CD4-positive, alpha-beta T cell treated with Interleukin-21 for 1 hour (primary cell): ENCODE data around the gene FAM170B.

Source experiments
- DNase-seq: peaks from one replicate; pipeline ENCODE4 v3.0.0-alpha.2; 2020

FAM170B gene

DNA sequence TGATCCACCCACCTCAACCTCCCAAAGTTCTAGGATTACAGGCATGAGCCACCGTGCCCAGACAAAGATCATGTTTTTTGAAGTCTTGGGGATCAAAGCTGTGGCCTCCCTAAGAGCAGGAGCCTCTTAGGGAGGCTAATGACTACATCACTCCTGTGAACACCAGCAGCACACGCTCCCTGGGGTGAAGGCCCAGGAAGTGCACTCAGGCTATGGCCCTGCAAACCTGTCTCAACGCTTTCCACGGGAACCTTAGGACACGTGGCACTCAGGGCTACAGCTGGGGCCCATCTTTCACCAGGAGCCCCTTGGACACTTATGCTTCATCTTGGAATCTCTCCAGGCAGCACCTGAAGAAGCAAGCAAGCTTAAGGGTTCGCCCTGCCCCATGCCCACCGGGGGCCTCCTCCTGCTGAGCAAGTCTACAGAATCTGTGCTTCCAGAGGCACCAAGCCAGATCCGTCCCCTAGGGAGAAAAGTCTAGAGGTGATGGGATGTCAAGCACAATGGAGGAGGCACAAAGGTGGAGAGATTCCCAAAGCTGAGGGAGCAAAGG is 36.9 kb downstream of the FAM170B start:
- no peak for DNase-seq

DNA sequence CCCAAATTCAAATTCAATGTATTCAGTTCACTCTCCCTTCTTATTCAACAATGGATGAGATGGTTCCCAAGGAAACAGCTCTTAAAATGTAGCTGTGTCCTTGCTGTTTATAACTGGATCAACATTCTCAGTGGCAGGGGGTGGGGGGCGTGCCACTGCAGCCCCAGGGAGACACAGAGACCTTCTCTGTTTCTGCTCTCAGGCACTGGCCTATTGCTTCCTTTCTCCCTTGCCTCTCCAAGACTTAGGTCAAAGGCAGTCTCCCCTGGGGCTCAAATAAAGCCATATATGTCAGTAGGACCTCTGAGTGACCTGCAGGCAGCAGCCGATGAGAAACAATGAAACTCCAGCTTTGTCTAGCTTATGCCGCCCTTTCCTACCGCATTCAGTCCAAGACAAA is 39.2 kb downstream of the FAM170B start:
- no peak for DNase-seq

DNA sequence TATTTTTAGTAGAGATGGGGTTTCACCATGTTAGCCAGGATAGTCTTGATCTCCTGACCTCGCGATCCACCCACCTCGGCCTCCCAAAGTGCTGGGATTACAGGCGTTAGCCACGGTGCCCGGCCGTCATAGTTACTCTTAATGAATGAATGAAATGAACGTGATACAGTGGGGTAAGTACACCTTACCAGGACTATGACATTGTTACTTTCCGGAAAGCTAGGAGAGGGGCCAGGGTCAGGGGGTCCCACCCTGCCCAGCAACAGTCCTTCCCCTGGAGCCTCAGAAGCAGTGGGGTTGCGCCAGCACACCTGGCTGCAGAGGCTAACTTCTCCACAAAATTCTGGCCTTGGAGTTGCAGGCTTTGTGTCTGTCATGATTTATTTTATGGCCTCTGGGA is 39.9 kb downstream of the FAM170B start:
- DNase-seq: no peak

- DNase-seq: no peak
These were observed 41.3 kb downstream of the FAM170B start for GRCh38 chr10:49092477-49092876.

DNA sequence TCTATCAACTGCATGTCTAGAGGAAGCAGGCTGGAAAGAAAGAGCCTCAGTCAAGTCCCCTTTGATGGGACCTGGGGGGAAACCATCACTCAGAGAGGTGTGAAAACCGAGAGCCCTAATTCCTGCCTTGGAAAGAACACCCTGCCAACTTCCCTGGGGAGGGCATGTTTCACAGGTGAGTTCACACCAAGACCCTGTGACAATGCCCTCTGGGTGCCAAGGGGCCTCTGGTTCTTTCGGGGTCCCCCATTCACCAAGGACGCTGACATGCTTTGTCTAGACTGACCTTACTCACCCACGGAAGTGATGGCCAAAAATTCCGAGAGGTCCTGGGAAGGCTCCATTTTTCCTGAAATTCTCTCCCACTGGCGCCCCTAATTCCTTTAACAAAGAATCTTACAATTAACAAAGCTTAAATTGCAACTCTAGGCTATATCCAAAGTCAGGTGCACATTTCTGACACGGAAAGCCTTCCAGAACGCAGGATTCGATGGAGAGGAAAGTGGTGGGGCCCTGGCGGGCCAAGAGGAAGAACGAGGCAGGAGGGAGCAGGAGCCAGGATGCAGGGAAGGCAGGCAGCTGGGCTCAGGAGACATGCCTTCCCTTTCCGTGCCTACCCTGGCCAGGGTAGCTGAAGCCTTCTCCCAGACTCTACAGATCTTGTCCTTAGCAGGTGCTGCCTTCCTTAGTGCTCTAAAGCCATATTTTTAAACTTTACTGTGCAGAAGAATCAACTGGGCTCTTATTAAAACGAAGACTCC is 42.2 kb downstream of the FAM170B start:
- no peak for DNase-seq

DNA sequence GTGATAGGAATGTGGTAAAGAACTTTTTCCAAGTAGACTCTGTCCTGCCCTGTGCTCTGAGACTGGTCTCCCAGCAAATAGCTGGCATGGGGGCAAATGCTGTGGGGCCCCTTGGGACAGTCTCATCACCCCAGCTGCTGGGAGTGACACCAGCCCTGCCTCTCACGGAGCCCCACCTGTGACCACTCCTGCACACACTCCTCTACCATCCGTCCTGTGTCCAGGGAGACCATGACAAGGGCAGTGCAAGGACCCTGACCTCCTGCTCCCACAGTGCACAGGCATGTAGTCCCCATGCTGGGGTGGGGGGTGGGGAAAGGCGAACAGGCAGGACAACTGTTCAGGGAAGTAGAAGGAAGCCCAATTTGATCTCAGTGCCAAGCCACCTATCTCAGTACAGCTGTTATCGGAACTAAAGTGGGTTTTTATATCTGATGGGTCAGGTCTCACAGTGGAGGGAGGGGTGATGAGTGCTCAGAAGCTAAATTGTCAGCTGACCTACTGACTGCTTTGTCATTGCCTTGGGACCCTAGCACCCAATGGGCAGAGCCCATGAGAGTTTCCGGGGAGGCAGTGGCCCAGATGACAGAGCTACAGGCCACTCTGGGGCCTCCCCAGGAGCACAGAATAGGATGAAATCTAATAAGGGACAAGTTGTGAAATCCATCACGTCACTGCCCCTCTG is 43.0 kb downstream of the FAM170B start:
- no peak for DNase-seq

DNA sequence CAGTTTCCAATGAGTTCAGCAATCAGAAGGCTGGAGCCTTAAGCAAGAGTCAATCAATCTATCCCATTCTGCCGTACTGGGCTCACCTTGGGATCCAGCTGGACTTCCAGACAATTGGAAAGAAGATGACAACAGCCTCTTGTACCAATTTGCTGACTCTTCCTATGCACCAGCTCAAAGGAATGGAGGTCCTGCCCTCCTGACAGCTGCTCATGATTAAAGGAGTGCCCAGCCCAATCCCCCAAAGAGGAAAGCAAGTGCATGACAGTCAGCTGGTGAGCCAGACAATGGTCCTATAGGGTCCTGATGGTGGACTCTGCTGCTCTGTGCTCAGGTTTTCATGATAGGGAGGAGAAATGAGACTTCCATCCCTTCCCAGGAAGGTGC is 43.6 kb downstream of the FAM170B start:
- no peak for DNase-seq

DNA sequence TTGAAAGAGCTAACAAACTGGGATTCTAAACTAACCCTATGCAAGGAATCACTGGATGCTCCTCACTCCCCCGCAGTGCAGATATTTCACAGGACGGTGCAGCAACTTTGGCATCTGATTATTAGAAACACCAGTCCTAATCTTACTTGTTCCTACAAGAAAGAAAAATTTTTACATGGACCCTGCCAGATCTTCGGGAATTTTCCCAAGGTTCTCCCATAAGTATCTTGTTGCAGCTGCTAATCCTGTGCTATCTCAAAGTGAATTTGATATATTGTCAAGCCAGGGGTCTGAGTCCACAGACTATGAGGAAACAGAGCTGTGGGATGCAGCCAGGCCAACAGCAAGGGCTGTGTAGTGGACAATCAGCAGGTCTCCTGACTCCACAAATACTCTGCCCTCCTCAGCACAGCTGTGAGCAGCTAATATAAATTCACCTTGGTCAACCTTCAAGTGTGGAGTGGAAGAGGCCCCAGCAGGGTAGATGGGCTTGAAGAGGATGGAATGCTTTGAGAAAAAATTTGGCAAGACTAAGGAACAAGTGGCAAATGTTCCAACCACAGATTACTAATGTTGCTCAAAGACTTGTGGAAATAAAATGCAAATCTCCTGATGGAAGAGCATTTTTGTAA is 44.1 kb downstream of the FAM170B start:
- no peak for DNase-seq

- no peak for DNase-seq
These were observed 44.7 kb downstream of the FAM170B start for GRCh38 chr10:49089152-49089551.

GRCh38 chr10:49086889-49087288 is 46.9 kb downstream of the FAM170B start:
- no peak for DNase-seq

DNA sequence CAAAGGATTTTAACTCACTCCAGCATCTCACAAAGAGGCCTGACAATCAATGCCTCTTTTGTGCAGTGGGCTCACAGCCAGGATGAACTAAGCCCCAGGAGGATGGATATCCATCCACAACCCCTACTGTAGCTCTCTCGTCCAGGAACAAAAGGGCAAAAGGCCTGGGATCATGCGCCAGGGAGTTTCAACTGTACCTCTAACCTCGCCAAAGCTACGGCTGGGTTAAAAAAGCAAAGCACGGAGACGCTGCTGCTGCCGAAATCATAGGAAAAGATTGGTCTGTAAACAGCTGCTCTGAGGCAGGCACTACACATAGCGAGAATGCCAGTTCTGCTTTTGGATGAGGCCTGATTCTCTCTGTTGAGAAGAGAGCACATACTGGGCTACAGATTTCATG is 50.6 kb downstream of the FAM170B start:
- no peak for DNase-seq

DNA sequence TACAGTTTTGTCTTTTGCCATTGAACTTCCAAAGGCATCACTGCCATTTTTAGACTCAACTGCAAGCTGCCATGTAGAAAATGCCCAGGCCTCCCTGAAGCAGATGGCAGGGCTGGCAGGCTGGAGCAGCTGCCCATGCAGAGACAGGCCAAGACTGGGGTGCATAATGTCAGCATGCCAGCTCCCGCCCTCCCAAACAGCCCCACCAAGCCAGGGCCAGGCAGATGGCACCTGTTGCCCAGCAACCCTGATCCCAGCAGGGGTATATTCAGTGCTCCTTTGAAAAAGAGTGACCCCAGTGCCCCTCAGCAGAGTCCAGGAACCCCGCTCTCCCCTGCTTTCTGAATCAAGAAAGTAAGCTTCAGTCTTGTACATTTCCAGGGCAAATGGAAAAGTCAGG is 51.1 kb downstream of the FAM170B start:
- DNase-seq: no peak

DNA sequence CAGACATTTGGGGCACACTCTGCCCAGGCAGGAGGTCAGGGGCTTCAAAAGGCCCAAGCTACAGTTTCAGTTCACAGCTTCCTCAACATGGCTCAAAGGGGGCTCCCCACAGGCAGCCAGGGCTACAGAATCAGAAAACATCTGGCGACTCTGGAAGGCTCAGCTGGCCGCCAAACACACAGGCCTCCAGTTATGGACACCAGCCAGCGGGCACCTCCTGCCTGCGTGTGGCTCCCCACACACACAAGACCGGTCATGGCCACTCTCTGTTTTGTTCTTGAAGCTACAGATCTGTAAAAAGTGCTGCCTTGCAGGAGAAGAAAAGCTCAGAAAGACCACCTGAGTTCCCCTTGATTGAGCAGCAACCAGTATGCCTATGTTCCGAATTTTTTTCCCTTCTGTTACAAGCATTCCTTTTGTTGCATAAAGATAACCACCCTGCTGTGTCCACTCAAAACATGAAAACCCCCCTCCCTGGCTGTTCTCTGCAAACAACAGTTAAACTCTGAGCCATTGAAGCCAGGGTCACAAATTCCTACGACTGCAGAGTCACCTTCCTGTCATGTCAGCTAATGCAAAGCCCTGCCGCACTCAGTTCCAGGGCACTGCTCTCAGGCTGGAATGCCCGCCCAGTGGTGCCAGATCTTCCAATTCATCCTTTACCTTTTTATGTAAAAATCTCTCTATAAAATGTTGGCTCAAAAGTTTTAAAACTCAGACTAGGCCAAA is 52.1 kb downstream of the FAM170B start:
- no peak for DNase-seq
